GM08714 (cell line): Measurements from ENCODE around the gene DNAH17.

Experiments
- H3K4me3 ChIP-seq: fragments of 200-500 bp; sonication (Bioruptor generic); 2 replicates; pipeline ENCODE4 v1.5.1; 2014; ENCODE audit warnings: mild to moderate bottlenecking, low read length, inconsistent platforms
- ZNF274 ChIP-seq: IDR thresholded peaks from 2 replicates; pipeline ENCODE4 v1.6.1; 2012; ENCODE audit warnings: mild to moderate bottlenecking, low read depth, low read length

Gene DNAH17

DNA sequence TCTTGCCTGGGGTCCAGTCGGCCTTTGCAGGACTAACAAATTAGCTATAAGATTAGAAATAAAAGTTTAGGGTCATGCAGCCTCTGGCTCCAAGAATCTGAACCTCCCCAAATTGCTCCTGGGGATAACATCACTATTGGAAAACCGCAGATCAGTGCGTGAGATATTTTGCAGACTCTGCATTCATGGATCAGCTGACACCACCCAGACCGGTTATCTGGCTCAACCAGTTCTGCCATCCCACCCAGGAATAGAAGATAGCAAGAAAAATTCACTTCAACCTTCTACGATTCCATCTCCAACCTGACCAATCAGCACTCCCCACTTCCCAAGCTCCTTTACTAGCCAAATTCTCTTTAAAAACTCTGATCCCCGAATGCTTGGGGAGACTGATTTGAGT, 203.0 kb downstream of the DNAH17 start:
- TF ChIP-seq ZNF274 = no peak
- no peak overlapping the region for H3K4me3 ChIP-seq
